ENCODE measurements around the gene DCLRE1B. TPM values are rescaled to one million over a fixed set of nuclear protein-coding genes. Genes with fewer than 3 reads are reported as not detected.

Gene DCLRE1B
- total and polyA plus RNA-seq, 9 of the 15 experiments (the other 6 are each of a cell fraction or from before 2014, with no cell fraction given), result 10.6 to 28.8 (median 17.2) TPM

GRCh38 chr1:113917400-113918082 lies 12.4 kb downstream of the DCLRE1B start:
- CTCF ChIA-PET (ENCODE audit: low intra/inter-chr PET ratio), result no interaction called here
- 40% methylated on average over 2 of the region's 2 CpGs for WGBS (ENCODE audit: insufficient coverage, low coverage, missing lambda C conversion rate)
- in situ Hi-C loops (cut with MboI), result no loop called here

More at GRCh38 chr1:113917400-113918082, 12.4 kb downstream of the DCLRE1B start:
- H3K4me3 ChIP-seq, result no peak overlapping the region
- H3K9me1 ChIP-seq (ENCODE audit: control insufficient read depth, insufficient read depth, low read length), result peaks cover 3% of the 10 kb centered on the region
- intact Hi-C loops (cut with micrococcal nuclease), result no loop called here
- no peaks in the 10 kb centered on the region for H3K27me3 ChIP-seq (ENCODE audit: control insufficient read depth in 2 of 2, insufficient read depth in 2 of 2, low read length in 2 of 2)
- POLR2A ChIA-PET, result interaction anchor here (1.4 to 6.5 kb wide), 3 partner anchors 9 to 12 kb away, joined by 4 to 64 read pairs (median 4); partner anchors contain the start of genes DCLRE1B and HIPK1
- H3K9me3 ChIP-seq (replicated peaks; ENCODE audit: control insufficient read depth, insufficient read depth, low read depth, low read length), result no peaks in the 10 kb centered on the region
- TF ChIP-seq YY1 (IDR thresholded peaks at IDR 0.05; ENCODE audit: borderline replicate concordance in 1 of 3, control insufficient read depth in 1 of 3, extremely low read depth in 1 of 3, insufficient read depth in 3 of 3, insufficient read length in 1 of 3, insufficient replicate concordance in 2 of 3, low read depth in 1 of 3, low read length in 2 of 3) (no peak), WHSC1 (IDR thresholded peaks at IDR 0.05; ENCODE audit: low read length) (no peak), ZZZ3 (IDR thresholded peaks at IDR 0.05) (no peak), PATZ1 (CRISPR knock-in tag; IDR thresholded peaks at IDR 0.05; ENCODE audit: borderline replicate concordance) (no peak), ZMIZ1 (IDR thresholded peaks at IDR 0.05; ENCODE audit: low read depth in 2 of 2, low read length in 2 of 2) (no peak), DLX4 (CRISPR knock-in tag; IDR thresholded peaks at IDR 0.05) (no peak), TEAD2 (tag; IDR thresholded peaks at IDR 0.05) (no peak), XRCC5 (IDR thresholded peaks at IDR 0.05; ENCODE audit: low read depth, low read length) (no peak), NELFE (IDR thresholded peaks at IDR 0.05; ENCODE audit: insufficient read depth, insufficient read length) (no peak), NFXL1 (CRISPR knock-in tag; IDR thresholded peaks at IDR 0.05) (no peak)
- TF ChIP-seq, protein P1, sequence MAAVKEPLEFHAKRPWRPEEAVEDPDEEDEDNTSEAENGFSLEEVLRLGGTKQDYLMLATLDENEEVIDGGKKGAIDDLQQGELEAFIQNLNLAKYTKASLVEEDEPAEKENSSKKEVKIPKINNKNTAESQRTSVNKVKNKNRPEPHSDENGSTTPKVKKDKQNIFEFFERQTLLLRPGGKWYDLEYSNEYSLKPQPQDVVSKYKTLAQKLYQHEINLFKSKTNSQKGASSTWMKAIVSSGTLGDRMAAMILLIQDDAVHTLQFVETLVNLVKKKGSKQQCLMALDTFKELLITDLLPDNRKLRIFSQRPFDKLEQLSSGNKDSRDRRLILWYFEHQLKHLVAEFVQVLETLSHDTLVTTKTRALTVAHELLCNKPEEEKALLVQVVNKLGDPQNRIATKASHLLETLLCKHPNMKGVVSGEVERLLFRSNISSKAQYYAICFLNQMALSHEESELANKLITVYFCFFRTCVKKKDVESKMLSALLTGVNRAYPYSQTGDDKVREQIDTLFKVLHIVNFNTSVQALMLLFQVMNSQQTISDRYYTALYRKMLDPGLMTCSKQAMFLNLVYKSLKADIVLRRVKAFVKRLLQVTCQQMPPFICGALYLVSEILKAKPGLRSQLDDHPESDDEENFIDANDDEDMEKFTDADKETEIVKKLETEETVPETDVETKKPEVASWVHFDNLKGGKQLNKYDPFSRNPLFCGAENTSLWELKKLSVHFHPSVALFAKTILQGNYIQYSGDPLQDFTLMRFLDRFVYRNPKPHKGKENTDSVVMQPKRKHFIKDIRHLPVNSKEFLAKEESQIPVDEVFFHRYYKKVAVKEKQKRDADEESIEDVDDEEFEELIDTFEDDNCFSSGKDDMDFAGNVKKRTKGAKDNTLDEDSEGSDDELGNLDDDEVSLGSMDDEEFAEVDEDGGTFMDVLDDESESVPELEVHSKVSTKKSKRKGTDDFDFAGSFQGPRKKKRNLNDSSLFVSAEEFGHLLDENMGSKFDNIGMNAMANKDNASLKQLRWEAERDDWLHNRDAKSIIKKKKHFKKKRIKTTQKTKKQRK (IDR thresholded peaks at IDR 0.05; ENCODE audit: borderline replicate concordance, low read depth, low read length), result no peak
- H2AFZ ChIP-seq (ENCODE audit: low read depth, low read length), result no peak overlapping the region
- peaks cover 24% of the 10 kb centered on the region for H3K79me2 ChIP-seq (ENCODE audit: control insufficient read depth, insufficient read depth, low read length)
- H3K27ac ChIP-seq (ENCODE audit: extremely low read depth, low read depth, low read length), result no peak overlapping the region
- no peak overlapping the region for H3K4me2 ChIP-seq (ENCODE audit: insufficient read depth, low read length)
- ATAC-seq, result no peak
- H3K9ac ChIP-seq (ENCODE audit: insufficient read depth in 1 of 2, low read depth in 2 of 2, low read length in 2 of 2), result no peak overlapping the region
- no peak for FAIRE-seq
- no peaks in the 10 kb centered on the region for H4K20me1 ChIP-seq (replicated peaks; ENCODE audit: control insufficient read depth, insufficient read depth, low read length)
- peaks cover 25 to 52% of the 10 kb centered on the region in 2 experiments; a peak in 4 of 5 replicates for H3K4me1 ChIP-seq (replicated peaks in 1 of 2; ENCODE audit: control insufficient read depth in 2 of 2, insufficient read depth in 2 of 2, low read length in 2 of 2)
- peaks cover 10% of the 10 kb centered on the region for H3K36me3 ChIP-seq (ENCODE audit: control insufficient read depth, insufficient read depth, low read length)
- no peak for DNase-seq (ENCODE audit: extremely low read depth in 1 of 4, low spot score in 3 of 4)
- no TSS peak for BruUV-seq (replicated peaks)

Measured in K562 (cell line).